Keratinocyte (primary cell): ENCODE data around the gene SLC6A8.

Experiments
- EZH2 ChIP-seq: IDR thresholded peaks from one replicate; pipeline ENCODE4 v1.6.1; 2012; ENCODE audit warnings: inconsistent platforms, mild to moderate bottlenecking, low read length, moderate library complexity
- TF ChIP-seq, protein P1 (sequence below), 3 experiments: IDR thresholded peaks in 1 of 3; conservative IDR thresholded peaks in 1 of 3; optimal IDR thresholded peaks in 1 of 3; 2 replicates in 2 of 3; 3 replicates in 1 of 3; pipeline versions ENCODE3 to v1.5.1; 2011; ENCODE audit warnings: low read length in 3 of 3, mild to moderate bottlenecking in 3 of 3, moderate library complexity in 2 of 3, control low read depth in 1 of 3, inconsistent platforms in 1 of 3; ENCODE audit not compliant: insufficient read depth in 2 of 3; ENCODE audit errors: extremely low read depth in 1 of 3

DNA sequence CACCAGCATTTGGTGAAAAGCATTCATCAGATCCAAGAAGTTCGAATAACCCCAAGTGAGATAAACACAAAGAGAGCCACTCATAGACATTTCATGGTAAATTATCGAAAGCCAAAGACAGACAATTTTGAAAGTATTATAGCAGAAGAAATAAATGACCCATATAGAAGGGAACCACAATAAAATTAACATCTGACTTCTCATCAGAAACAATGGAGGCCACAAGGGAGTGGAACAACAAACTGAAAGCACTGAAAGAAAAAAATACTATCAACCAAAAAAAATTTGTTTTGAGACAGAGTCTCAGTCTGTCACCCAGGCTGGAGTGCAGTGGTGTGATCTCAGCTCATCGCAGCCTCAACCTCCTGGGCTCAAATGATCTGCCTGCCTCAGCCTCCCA is 28.5 kb upstream of the SLC6A8 start:
- TF ChIP-seq EZH2 = no peak
- TF ChIP-seq, protein P1, sequence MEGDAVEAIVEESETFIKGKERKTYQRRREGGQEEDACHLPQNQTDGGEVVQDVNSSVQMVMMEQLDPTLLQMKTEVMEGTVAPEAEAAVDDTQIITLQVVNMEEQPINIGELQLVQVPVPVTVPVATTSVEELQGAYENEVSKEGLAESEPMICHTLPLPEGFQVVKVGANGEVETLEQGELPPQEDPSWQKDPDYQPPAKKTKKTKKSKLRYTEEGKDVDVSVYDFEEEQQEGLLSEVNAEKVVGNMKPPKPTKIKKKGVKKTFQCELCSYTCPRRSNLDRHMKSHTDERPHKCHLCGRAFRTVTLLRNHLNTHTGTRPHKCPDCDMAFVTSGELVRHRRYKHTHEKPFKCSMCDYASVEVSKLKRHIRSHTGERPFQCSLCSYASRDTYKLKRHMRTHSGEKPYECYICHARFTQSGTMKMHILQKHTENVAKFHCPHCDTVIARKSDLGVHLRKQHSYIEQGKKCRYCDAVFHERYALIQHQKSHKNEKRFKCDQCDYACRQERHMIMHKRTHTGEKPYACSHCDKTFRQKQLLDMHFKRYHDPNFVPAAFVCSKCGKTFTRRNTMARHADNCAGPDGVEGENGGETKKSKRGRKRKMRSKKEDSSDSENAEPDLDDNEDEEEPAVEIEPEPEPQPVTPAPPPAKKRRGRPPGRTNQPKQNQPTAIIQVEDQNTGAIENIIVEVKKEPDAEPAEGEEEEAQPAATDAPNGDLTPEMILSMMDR (optimal IDR thresholded peaks at IDR 0.05 in 1 of 3, IDR thresholded peaks at IDR 0.05 in 1 of 3, conservative IDR thresholded peaks at IDR 0.05 in 1 of 3; ENCODE audit: extremely low read depth in 1 of 3, insufficient read depth in 2 of 3, low read length in 3 of 3) = no peak
